Loucy (cell line): ENCODE data around the gene SLC11A1.

Experiments
- H2AFZ ChIP-seq: fragments of 200-600 bp; sonication (generic); 2 replicates; pipeline ENCODE4 v1.6.0; 2016; ENCODE audit warnings: antibody characterized with exemption, mild to moderate bottlenecking, low read length, moderate library complexity
- H3F3A ChIP-seq: fragments of 200-600 bp; 2 replicates; pipeline ENCODE4 v1.6.0; 2016; ENCODE audit warnings: antibody characterized with exemption, low read depth, mild to moderate bottlenecking
- H3K27me3 ChIP-seq: fragments of 200-600 bp; sonication (generic); 2 replicates; pipeline ENCODE4 v1.6.1; 2014; ENCODE audit warnings: low read length, mild to moderate bottlenecking; ENCODE audit not compliant: insufficient read depth, poor library complexity, severe bottlenecking
- H3K36me3 ChIP-seq: fragments of 200-600 bp; sonication (generic); 2 replicates; pipeline ENCODE4 v1.6.1; 2016; ENCODE audit warnings: low read length; ENCODE audit not compliant: insufficient read depth
- H3K4me1 ChIP-seq: fragments of 200-600 bp; sonication (generic); 2 replicates; pipeline ENCODE4 v1.5.1; 2014; ENCODE audit warnings: low read length, mild to moderate bottlenecking; ENCODE audit not compliant: insufficient read depth, poor library complexity, severe bottlenecking
- H3K4me2 ChIP-seq: fragments of 200-600 bp; sonication (generic); 2 replicates; pipeline ENCODE4 v1.6.0; 2014; ENCODE audit warnings: antibody characterized with exemption, low read length, low read depth, mild to moderate bottlenecking; ENCODE audit not compliant: poor library complexity, severe bottlenecking
- H3K4me3 ChIP-seq: fragments of 200-600 bp; sonication (generic); 2 replicates; pipeline ENCODE4 v1.5.1; 2014; ENCODE audit warnings: low read length, mild to moderate bottlenecking, mixed read lengths; ENCODE audit not compliant: poor library complexity, severe bottlenecking
- H3K79me2 ChIP-seq: fragments of 200-600 bp; sonication (generic); 2 replicates; pipeline ENCODE4 v1.6.1; 2014; ENCODE audit warnings: low read length; ENCODE audit not compliant: insufficient read depth
- H3K9ac ChIP-seq: fragments of 200-600 bp; sonication (generic); 2 replicates; pipeline ENCODE4 v1.6.0; 2014; ENCODE audit warnings: mild to moderate bottlenecking, low read depth, low read length, moderate library complexity; ENCODE audit not compliant: poor library complexity, severe bottlenecking
- H3K9me2 ChIP-seq: fragments of 200-600 bp; sonication (generic); replicated peaks from 2 replicates; pipeline ENCODE4 v1.6.1; 2016; ENCODE audit warnings: low read depth, low read length, mixed read lengths
- H3K9me3 ChIP-seq: fragments of 200-600 bp; sonication (generic); 2 replicates; pipeline ENCODE4 v1.6.1; 2014; ENCODE audit warnings: mild to moderate bottlenecking, antibody characterized with exemption, low read length, low read depth; ENCODE audit not compliant: insufficient read depth
- H4K20me1 ChIP-seq: fragments of 200-600 bp; sonication (generic); 2 replicates; pipeline ENCODE4 v1.6.0; 2014; ENCODE audit warnings: antibody characterized with exemption, low read length, mild to moderate bottlenecking; ENCODE audit not compliant: insufficient read depth, poor library complexity, severe bottlenecking
- CTCF ChIP-seq: fragments of 200-600 bp; sonication (generic); conservative IDR thresholded peaks from 2 replicates; pipeline ENCODE4 v1.5.1; 2014; ENCODE audit warnings: mild to moderate bottlenecking, antibody characterized with exemption, low read length
- EZH2phosphoT487 ChIP-seq: fragments of 200-600 bp; IDR thresholded peaks from 2 replicates; pipeline ENCODE4 v1.6.1; 2018; ENCODE audit warnings: antibody characterized with exemption, mild to moderate bottlenecking, moderate library complexity, borderline replicate concordance

Gene SLC11A1

GRCh38 chr2:218401890-218402289 is 19.8 kb downstream of the SLC11A1 start:
- peaks cover 67% of the 10 kb centered on the region for H3K79me2 ChIP-seq
- H3K36me3 ChIP-seq: peaks cover 22% of the 10 kb centered on the region; the same call in 1 of the 2 replicates
- no peaks in the 10 kb centered on the region for H3K9me3 ChIP-seq
- 0 out of 2 replicates have a peak, but pooled peaks cover 2% of the 10 kb centered on the region for H3F3A ChIP-seq
- peak overlapping the region; percentile 84 for H3K4me3 ChIP-seq
- H3K4me2 ChIP-seq: peak overlapping the region; percentile 85
- no peak overlapping the region for H2AFZ ChIP-seq
- no peaks in the 10 kb centered on the region for H3K27me3 ChIP-seq
- H4K20me1 ChIP-seq: peaks cover 26% of the 10 kb centered on the region
- peaks cover 46% of the 10 kb centered on the region for H3K4me1 ChIP-seq
- TF ChIP-seq CTCF (no peak), EZH2phosphoT487 (no peak)
- peak overlapping the region; percentile 95 for H3K9ac ChIP-seq
- no peaks in the 10 kb centered on the region for H3K9me2 ChIP-seq

GRCh38 chr2:218402491-218402901 is 20.4 kb downstream of the SLC11A1 start:
- peaks cover 45% of the 10 kb centered on the region for H3K4me1 ChIP-seq
- TF ChIP-seq CTCF (no peak), EZH2phosphoT487 (no peak)
- peaks cover 22% of the 10 kb centered on the region; the same call in 1 of the 2 replicates for H3K36me3 ChIP-seq
- peak overlapping the region; percentile 84 for H3K4me3 ChIP-seq
- H3K27me3 ChIP-seq: no peaks in the 10 kb centered on the region
- H3K9me3 ChIP-seq: no peaks in the 10 kb centered on the region
- 0 out of 2 replicates have a peak, but pooled peaks cover 2% of the 10 kb centered on the region for H3F3A ChIP-seq
- peaks cover 26% of the 10 kb centered on the region for H4K20me1 ChIP-seq
- H3K9ac ChIP-seq: no peak overlapping the region
- no peak overlapping the region for H2AFZ ChIP-seq
- H3K79me2 ChIP-seq: peaks cover 61% of the 10 kb centered on the region
- no peaks in the 10 kb centered on the region for H3K9me2 ChIP-seq
- peak overlapping the region; percentile 85 for H3K4me2 ChIP-seq

- Histone ChIP-seq H3K9ac (no peak overlapping the region), H3K79me2 (peaks cover 58% of the 10 kb centered on the region), H3K36me3 (peaks cover 22% of the 10 kb centered on the region; the same call in 1 of the 2 replicates), H4K20me1 (peaks cover 26% of the 10 kb centered on the region), H3K9me3 (no peaks in the 10 kb centered on the region), H2AFZ (no peak overlapping the region), H3K27me3 (no peaks in the 10 kb centered on the region), H3K9me2 (no peaks in the 10 kb centered on the region), H3K4me1 (peaks cover 44% of the 10 kb centered on the region), H3K4me3 (peak overlapping the region; percentile 84), H3K4me2 (peak overlapping the region; percentile 95), H3F3A (0 out of 2 replicates have a peak, but pooled peaks cover 2% of the 10 kb centered on the region)
- no peak for TF ChIP-seq CTCF
- no peak for TF ChIP-seq EZH2phosphoT487
Measured at GRCh38 chr2:218402911-218403411, 20.9 kb downstream of the SLC11A1 start.
